ENCODE data around the gene SHANK1. TPM values are rescaled to one million over a fixed set of nuclear protein-coding genes. Genes with fewer than 3 reads are reported as not detected.
A peak's percentile ranks its signal among the peaks of the same experiment; 100 is the strongest.

Gene SHANK1
- total RNA-seq, 3 donors from 2014 or later (not counting 1 experiment from before 2014, with no cell fraction given) = 0.05 to 0.75 (median 0.20) TPM

GRCh38 chr19:50720921-50721381 is 1.3 kb upstream of the SHANK1 start:
- no peak for TF ChIP-seq CTCF (IDR thresholded peaks at IDR 0.05)
- no peak overlapping the region for H3K27ac ChIP-seq (ENCODE audit: low read length)
- 39% methylated on average over 8 of the region's 8 CpGs for WGBS (ENCODE audit: insufficient coverage)
- intact Hi-C loops (cut with micrococcal nuclease) = loop anchor here (10.0 kb wide), 1 partner anchor 84 kb away; no protein-coding TSS in a partner anchor
- H3K4me1 ChIP-seq (ENCODE audit: control insufficient read depth, insufficient read depth, low read length) = peaks cover 41% of the 10 kb centered on the region
- H3K9me3 Mint-ChIP-seq = no peaks in the 10 kb centered on the region
- H3K4me3 Mint-ChIP-seq = peak overlapping the region; percentile 63
- ATAC-seq = no peak
- peaks cover 24% of the 10 kb centered on the region for H3K27me3 ChIP-seq (ENCODE audit: control insufficient read depth, insufficient read depth, low read length)
- no peaks in the 10 kb centered on the region for H3K9me3 ChIP-seq (ENCODE audit: control insufficient read depth, insufficient read depth, low read length)
- peaks cover 0 to 49% of the 10 kb centered on the region in 2 donors for H3K4me1 Mint-ChIP-seq
- DNase-seq = no peak
- H3K36me3 ChIP-seq (ENCODE audit: control insufficient read depth, insufficient read depth, low read length) = no peaks in the 10 kb centered on the region
- H3K27ac Mint-ChIP-seq = no peak overlapping the region
- no peak overlapping the region for H3K4me3 ChIP-seq (ENCODE audit: low read length)
- peaks cover 23 to 41% of the 10 kb centered on the region in 2 donors for H3K27me3 Mint-ChIP-seq (ENCODE audit: low read depth in 2 of 2)
- H3K36me3 Mint-ChIP-seq = no peaks in the 10 kb centered on the region

GRCh38 chr19:50720181-50720920 is 749 bp upstream of the SHANK1 start:
- no peaks in the 10 kb centered on the region for H3K9me3 ChIP-seq (ENCODE audit: control insufficient read depth, insufficient read depth, low read length)
- H3K36me3 ChIP-seq (ENCODE audit: control insufficient read depth, insufficient read depth, low read length) = no peaks in the 10 kb centered on the region
- peaks cover 35% of the 10 kb centered on the region for H3K4me1 ChIP-seq (ENCODE audit: control insufficient read depth, insufficient read depth, low read length)
- intact Hi-C loops (cut with micrococcal nuclease) = loop anchor here (10.0 kb wide), 1 partner anchor 84 kb away; no protein-coding TSS in a partner anchor
- ATAC-seq = no peak
- H3K27me3 Mint-ChIP-seq (ENCODE audit: low read depth in 2 of 2) = peaks cover 29 to 41% of the 10 kb centered on the region in 2 donors
- peaks cover 21% of the 10 kb centered on the region for H3K27me3 ChIP-seq (ENCODE audit: control insufficient read depth, insufficient read depth, low read length)
- no peak overlapping the region for H3K4me3 ChIP-seq (ENCODE audit: low read length)
- H3K36me3 Mint-ChIP-seq = no peaks in the 10 kb centered on the region
- TF ChIP-seq CTCF (IDR thresholded peaks at IDR 0.05) = no peak
- peak overlapping the region in 1 of 2 donors; percentile 63 for H3K27ac Mint-ChIP-seq
- H3K9me3 Mint-ChIP-seq = no peaks in the 10 kb centered on the region
- no peak for DNase-seq
- peak overlapping the region; percentile 63 for H3K4me3 Mint-ChIP-seq
- WGBS (ENCODE audit: insufficient coverage) = 74% methylated on average over 21 of the region's 21 CpGs
- peaks cover 0 to 43% of the 10 kb centered on the region in 2 donors for H3K4me1 Mint-ChIP-seq
- no peak overlapping the region for H3K27ac ChIP-seq (ENCODE audit: low read length)

- peaks cover 0 to 33% of the 10 kb centered on the region in 2 donors for H3K4me1 Mint-ChIP-seq
- H3K4me3 ChIP-seq (ENCODE audit: low read length) = no peak overlapping the region
- H3K4me1 ChIP-seq (ENCODE audit: control insufficient read depth, insufficient read depth, low read length) = peaks cover 29% of the 10 kb centered on the region
- no peaks in the 10 kb centered on the region for H3K36me3 Mint-ChIP-seq
- H3K9me3 ChIP-seq (ENCODE audit: control insufficient read depth, insufficient read depth, low read length) = no peaks in the 10 kb centered on the region
- ATAC-seq (no peak), DNase-seq (no peak)
- no peaks in the 10 kb centered on the region for H3K9me3 Mint-ChIP-seq
- TF ChIP-seq CTCF (IDR thresholded peaks at IDR 0.05) = no peak
- H3K27ac ChIP-seq (ENCODE audit: low read length) = no peak overlapping the region
- peaks cover 29 to 41% of the 10 kb centered on the region in 2 donors for H3K27me3 Mint-ChIP-seq (ENCODE audit: low read depth in 2 of 2)
- no peaks in the 10 kb centered on the region for H3K36me3 ChIP-seq (ENCODE audit: control insufficient read depth, insufficient read depth, low read length)
- no peak overlapping the region for H3K27ac Mint-ChIP-seq
- H3K4me3 Mint-ChIP-seq = no peak overlapping the region
- intact Hi-C loops (cut with micrococcal nuclease) = no loop called here
- 2% methylated on average over 26 of the region's 30 CpGs for WGBS (ENCODE audit: insufficient coverage)
- H3K27me3 ChIP-seq (ENCODE audit: control insufficient read depth, insufficient read depth, low read length) = peaks cover 20% of the 10 kb centered on the region
Measured at GRCh38 chr19:50719119-50719435, 525 bp downstream of the SHANK1 start.
